ENCODE data around the gene EFNA4. TPM values are rescaled to one million over a fixed set of nuclear protein-coding genes. Genes with fewer than 3 reads are reported as not detected.

Gene EFNA4
- total RNA-seq, 3 donors from 2014 or later (not counting 1 experiment from before 2014, with no cell fraction given) = 4.6 to 6.8 (median 5.5) TPM

- no peak for ATAC-seq
- 92% methylated on average over 3 of the region's 3 CpGs for WGBS (ENCODE audit: insufficient coverage)
- TF ChIP-seq CTCF (IDR thresholded peaks at IDR 0.05) = no peak
- Mint-ChIP-seq H3K4me3 (no peak overlapping the region), H3K4me1 (peaks cover 6 to 33% of the 10 kb centered on the region in 2 donors), H3K36me3 (no peaks in the 10 kb centered on the region), H3K9me3 (no peaks in the 10 kb centered on the region), H3K27ac (no peak overlapping the region), H3K27me3 (ENCODE audit: low read depth in 2 of 2) (peaks cover 0 to 5% of the 10 kb centered on the region in 2 donors)
- H3K27me3 ChIP-seq (ENCODE audit: control insufficient read depth, insufficient read depth, low read length) = no peaks in the 10 kb centered on the region
- no peak overlapping the region for H3K4me3 ChIP-seq (ENCODE audit: low read length)
- peaks cover 40% of the 10 kb centered on the region for H3K4me1 ChIP-seq (ENCODE audit: control insufficient read depth, insufficient read depth, low read length)
- peaks cover 5% of the 10 kb centered on the region for H3K36me3 ChIP-seq (ENCODE audit: control insufficient read depth, insufficient read depth, low read length)
- intact Hi-C loops (cut with micrococcal nuclease) = no loop called here
- H3K27ac ChIP-seq (ENCODE audit: low read length) = no peak overlapping the region
- no peak for DNase-seq
- no peaks in the 10 kb centered on the region for H3K9me3 ChIP-seq (ENCODE audit: control insufficient read depth, insufficient read depth, low read length)
Measured at GRCh38 chr1:155073377-155074242, 10.1 kb downstream of the EFNA4 start.

GRCh38 chr1:155075535-155075934 lies 12.0 kb downstream of the EFNA4 start:
- Mint-ChIP-seq H3K4me1 (peaks cover 15 to 33% of the 10 kb centered on the region in 2 donors), H3K9me3 (no peaks in the 10 kb centered on the region), H3K4me3 (no peak overlapping the region), H3K27ac (no peak overlapping the region), H3K27me3 (ENCODE audit: low read depth in 2 of 2) (peaks cover 9 to 15% of the 10 kb centered on the region in 2 donors), H3K36me3 (no peaks in the 10 kb centered on the region)
- H3K36me3 ChIP-seq (ENCODE audit: control insufficient read depth, insufficient read depth, low read length) = no peaks in the 10 kb centered on the region
- H3K27me3 ChIP-seq (ENCODE audit: control insufficient read depth, insufficient read depth, low read length) = peaks cover 16% of the 10 kb centered on the region
- no peaks in the 10 kb centered on the region for H3K9me3 ChIP-seq (ENCODE audit: control insufficient read depth, insufficient read depth, low read length)
- no peak overlapping the region for H3K4me3 ChIP-seq (ENCODE audit: low read length)
- ATAC-seq = no peak
- DNase-seq = no peak
- H3K27ac ChIP-seq (ENCODE audit: low read length) = no peak overlapping the region
- intact Hi-C loops (cut with micrococcal nuclease) = no loop called here
- WGBS (ENCODE audit: insufficient coverage) = 91% methylated on average over 4 of the region's 5 CpGs
- TF ChIP-seq CTCF (IDR thresholded peaks at IDR 0.05) = no peak
- H3K4me1 ChIP-seq (ENCODE audit: control insufficient read depth, insufficient read depth, low read length) = peaks cover 41% of the 10 kb centered on the region

- H3K9me3 ChIP-seq (ENCODE audit: control insufficient read depth, insufficient read depth, low read length) = no peaks in the 10 kb centered on the region
- H3K36me3 Mint-ChIP-seq = no peaks in the 10 kb centered on the region
- intact Hi-C loops (cut with micrococcal nuclease) = no loop called here
- peaks cover 17 to 27% of the 10 kb centered on the region in 2 donors for H3K4me1 Mint-ChIP-seq
- no peaks in the 10 kb centered on the region for H3K9me3 Mint-ChIP-seq
- no peak overlapping the region for H3K4me3 Mint-ChIP-seq
- no peaks in the 10 kb centered on the region for H3K36me3 ChIP-seq (ENCODE audit: control insufficient read depth, insufficient read depth, low read length)
- peaks cover 12 to 17% of the 10 kb centered on the region in 2 donors for H3K27me3 Mint-ChIP-seq (ENCODE audit: low read depth in 2 of 2)
- peaks cover 41% of the 10 kb centered on the region for H3K4me1 ChIP-seq (ENCODE audit: control insufficient read depth, insufficient read depth, low read length)
- H3K4me3 ChIP-seq (ENCODE audit: low read length) = no peak overlapping the region
- no peak for TF ChIP-seq CTCF (IDR thresholded peaks at IDR 0.05)
- H3K27me3 ChIP-seq (ENCODE audit: control insufficient read depth, insufficient read depth, low read length) = peaks cover 23% of the 10 kb centered on the region
- WGBS (ENCODE audit: insufficient coverage) = 83% methylated on average over 1 of the region's 1 CpG
- DNase-seq = no peak
- ATAC-seq = no peak
- H3K27ac Mint-ChIP-seq = no peak overlapping the region
- H3K27ac ChIP-seq (ENCODE audit: low read length) = no peak overlapping the region
Measured at GRCh38 chr1:155076371-155076770, 12.8 kb downstream of the EFNA4 start.

All from natural killer cell (primary cell).